Aorta (tissue), 5 donors: Measurements from ENCODE around the gene CLDN20. TPM values are rescaled to one million over a fixed set of nuclear protein-coding genes. Genes with fewer than 3 reads are reported as not detected.
"Not testable (repeated sequence)": the region's sequence is repeated elsewhere in the genome, so short reads cannot be mapped to it uniquely, and the experiment has no call there.

ENCODE experiments used
- ATAC-seq: fragments of 200-7000 bp; cut with Tn5 transposase; one replicate; pipeline ENCODE4 v1.9.1; 2022; ENCODE audit warnings: moderate library complexity; ENCODE audit not compliant: low FRiP score
- DNase-seq, 2 donors: peaks; one replicate each; pipeline ENCODE4 v3.0.0-alpha.2; 2020
- H3K27ac ChIP-seq, 2 donors: one replicate each; pipeline ENCODE4 v1.5.1; 2013; ENCODE audit warnings: low read length in 2 of 2, mild to moderate bottlenecking in 2 of 2, moderate library complexity in 2 of 2, control low read depth in 1 of 2, inconsistent platforms in 1 of 2, low read depth in 1 of 2
- H3K27me3 ChIP-seq, 2 donors: one replicate each; pipeline ENCODE4 v1.6.1; 2013; ENCODE audit warnings: control low read depth in 1 of 2, low read length in 1 of 2, mild to moderate bottlenecking in 1 of 2, moderate library complexity in 1 of 2; ENCODE audit not compliant: insufficient read depth in 2 of 2, control insufficient read depth in 1 of 2
- H3K36me3 ChIP-seq, 2 donors: one replicate each; pipeline ENCODE4 v1.6.1; 2013; ENCODE audit warnings: control low read depth in 1 of 2, low read length in 1 of 2, mild to moderate bottlenecking in 1 of 2; ENCODE audit not compliant: insufficient read depth in 2 of 2, control insufficient read depth in 1 of 2
- H3K4me1 ChIP-seq, 2 donors: one replicate each; pipeline ENCODE4 v1.6.1; 2013; ENCODE audit warnings: low read length in 2 of 2, control low read depth in 1 of 2, mild to moderate bottlenecking in 1 of 2, moderate library complexity in 1 of 2; ENCODE audit not compliant: insufficient read depth in 2 of 2, control insufficient read depth in 1 of 2
- H3K4me3 ChIP-seq, 2 donors: one replicate each; pipeline ENCODE4 v1.5.1; 2013; ENCODE audit warnings: low read length in 2 of 2, control low read depth in 1 of 2, mild to moderate bottlenecking in 1 of 2
- H3K9me3 ChIP-seq: one replicate; pipeline ENCODE4 v1.6.1; 2013; ENCODE audit warnings: mild to moderate bottlenecking, low read length; ENCODE audit not compliant: control insufficient read depth
- WGBS, 2 donors: extraction: QIAGEN DNeasy Blood & Tissue Kit; methylation state at CpG; one replicate each; pipeline ENCODE4 v1.1.7; 2013; 5-methylcytosine and 5-hydroxymethylcytosine counted together
- intact Hi-C, 2 donors: fragments of 100-400 bp; cut with DNase I; formaldehyde crosslinking; loops; one replicate each; pipeline versions ENCODE4 v1.14.2 to v1.15.0; 2022
- polyA plus RNA-seq, 2 donors: library from polyadenylated mRNA; stranded (reverse); fragments of 200-250 nt; gene quantifications; one replicate each; pipeline ENCODE4 v1.2.3, GENCODE V29; 2013
- total RNA-seq, 2 donors: library from RNA; stranded (reverse); fragmentation: NEBNext Ultra II Directional; extraction: Animal tissue kit (Norgen Biotek cat#: 25700); gene quantifications; one replicate each; pipeline ENCODE4 v1.2.1, GENCODE V29; 2021
- donor health status: healthy with polysubstance abuse.
- donor health status: Bipolar disorder and iron deficiency.
- donor health status: DM: no; HTN: no; CAD: no.
- donor health status: DM: no; HTN: no; CAD: no.
- donor health status: DM: yes; HTN: yes; CAD: no.

The CLDN20 gene
- total and polyA plus RNA-seq, 4 donors = not detected

- Histone ChIP-seq H3K27me3 (no peaks in the 10 kb centered on the region), H3K9me3 (no peaks in the 10 kb centered on the region), H3K4me1 (peaks cover 6 to 9% of the 10 kb centered on the region in 2 donors), H3K27ac (no peak overlapping the region), H3K4me3 (no peak overlapping the region), H3K36me3 (no peaks in the 10 kb centered on the region)
- intact Hi-C loops = no loop called here
- DNase-seq (no peak), ATAC-seq (no peak)
- 86 to 88% methylated on average over 12 of the region's 12 CpGs for WGBS, 2 donors
Observed at GRCh38 chr6:155223646-155224451, 40.0 kb upstream of the CLDN20 start.

DNA sequence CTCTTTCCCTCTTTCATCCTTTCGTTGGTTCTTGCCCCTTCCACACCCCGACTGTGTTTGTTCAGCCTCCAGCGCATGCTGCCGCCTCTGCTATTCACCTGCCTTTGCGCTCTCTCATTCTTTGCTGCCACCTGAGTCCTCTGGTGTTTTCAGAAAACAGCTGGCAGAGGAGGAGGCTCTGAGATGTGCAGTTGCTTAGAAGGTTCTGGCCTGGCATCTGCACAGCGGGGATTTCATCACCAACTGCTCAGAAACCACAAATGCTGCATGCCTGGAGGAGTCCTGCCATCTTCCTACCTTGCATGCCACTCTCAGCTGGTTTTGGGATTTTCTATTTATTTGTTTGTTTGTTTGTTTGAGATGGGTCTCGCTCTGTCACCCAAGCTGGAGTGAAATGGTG is 39.2 kb upstream of the CLDN20 start:
- Histone ChIP-seq H3K27ac (no peak overlapping the region), H3K9me3 (no peaks in the 10 kb centered on the region), H3K27me3 (no peaks in the 10 kb centered on the region), H3K4me1 (peaks cover 4 to 8% of the 10 kb centered on the region in 2 donors), H3K36me3 (no peaks in the 10 kb centered on the region), H3K4me3 (no peak overlapping the region)
- 95 to 99% methylated on average over 7 of the region's 7 CpGs for WGBS, 2 donors
- ATAC-seq (no peak), DNase-seq (no peak)
- intact Hi-C loops = no loop called here

DNA sequence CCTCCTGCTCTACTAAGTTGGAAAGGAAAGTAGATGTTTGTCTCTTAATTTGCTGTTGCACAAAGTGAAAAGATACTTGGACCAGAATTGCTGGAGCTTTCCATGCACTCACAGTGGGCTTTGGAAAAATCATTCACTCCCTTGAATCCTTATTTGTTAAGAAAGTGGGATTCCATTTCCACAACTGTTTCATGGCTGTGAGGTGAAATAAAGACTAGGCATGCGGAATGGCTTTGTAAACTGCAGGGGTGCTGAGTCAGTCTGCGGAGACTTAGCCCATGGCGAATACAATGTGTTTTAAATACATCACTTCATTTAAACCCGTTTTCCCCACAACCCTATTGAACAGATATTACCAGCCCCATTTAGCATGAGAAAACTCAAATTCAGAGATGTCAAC is 36.8 kb upstream of the CLDN20 start:
- intact Hi-C loops = no loop called here
- Histone ChIP-seq H3K27me3 (no peaks in the 10 kb centered on the region), H3K36me3 (no peaks in the 10 kb centered on the region), H3K27ac (no peak overlapping the region), H3K4me3 (no peak overlapping the region), H3K9me3 (no peaks in the 10 kb centered on the region), H3K4me1 (peaks cover 0 to 5% of the 10 kb centered on the region in 2 donors)
- ATAC-seq = no peak
- 97 to 98% methylated on average over 4 of the region's 4 CpGs for WGBS, 2 donors
- no peak for DNase-seq

GRCh38 chr6:155228546-155229166 is 35.2 kb upstream of the CLDN20 start:
- Histone ChIP-seq H3K27ac (peak overlapping the region; percentile 4 to 58), H3K36me3 (no peaks in the 10 kb centered on the region), H3K4me1 (peaks cover 0 to 5% of the 10 kb centered on the region in 2 donors), H3K27me3 (no peaks in the 10 kb centered on the region), H3K9me3 (no peaks in the 10 kb centered on the region), H3K4me3 (no peak overlapping the region)
- intact Hi-C loops = no loop called here
- WGBS, 2 donors = 19 to 23% methylated on average over 13 of the region's 13 CpGs
- DNase-seq (peak in 1 of 2 donors; percentile 54), ATAC-seq (peak; percentile 22)

DNA sequence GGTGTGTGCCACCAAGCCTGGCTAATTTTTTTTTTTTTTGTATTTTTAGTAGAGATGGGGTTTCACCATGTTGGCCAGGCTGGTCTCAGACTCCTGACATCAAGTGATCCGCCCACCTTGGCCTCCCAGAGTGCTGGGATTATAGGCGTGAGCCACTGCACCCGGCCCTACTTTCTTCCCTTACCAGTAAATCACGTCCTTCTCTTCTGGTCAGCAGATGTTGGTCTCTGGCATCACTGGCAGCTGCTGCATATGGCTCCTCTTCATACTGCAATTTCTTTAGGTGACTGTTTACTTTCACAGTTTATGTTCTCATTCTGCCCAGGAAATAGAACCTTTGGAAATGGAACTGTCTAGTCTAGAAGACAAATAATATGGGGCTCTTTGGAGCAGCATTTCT is 32.8 kb upstream of the CLDN20 start:
- 97 to 100% methylated on average over 4 of the region's 4 CpGs for WGBS, 2 donors

GRCh38 chr6:155232848-155233247 is 31.0 kb upstream of the CLDN20 start:
- intact Hi-C loops = no loop called here
- no peak overlapping the region for H3K27ac ChIP-seq
- H3K9me3 ChIP-seq = no peaks in the 10 kb centered on the region
- H3K36me3 ChIP-seq = no peaks in the 10 kb centered on the region
- DNase-seq = no peak
- no peak for ATAC-seq
- peaks cover 0 to 2% of the 10 kb centered on the region in 2 donors for H3K4me1 ChIP-seq
- H3K4me3 ChIP-seq = no peak overlapping the region
- whole genome bisulfite sequencing, 2 donors = 79 to 88% methylated on average over 6 of the region's 6 CpGs
- no peaks in the 10 kb centered on the region for H3K27me3 ChIP-seq

More for the DNA sequence above, 32.8 kb upstream of the CLDN20 start:
- H3K36me3 ChIP-seq, ATAC-seq, H3K27ac ChIP-seq, H3K9me3 ChIP-seq, H3K4me1 ChIP-seq, intact Hi-C loops, H3K27me3 ChIP-seq, DNase-seq, H3K4me3 ChIP-seq: not testable (repeated sequence)

GRCh38 chr6:155234167-155234566 is 29.6 kb upstream of the CLDN20 start:
- no peak for DNase-seq
- Histone ChIP-seq H3K4me1 (no peaks in the 10 kb centered on the region), H3K27me3 (no peaks in the 10 kb centered on the region), H3K9me3 (no peaks in the 10 kb centered on the region), H3K36me3 (no peaks in the 10 kb centered on the region), H3K4me3 (no peak overlapping the region), H3K27ac (no peak overlapping the region)
- intact Hi-C loops = no loop called here
- WGBS, 2 donors = 90 to 93% methylated on average over 4 of the region's 4 CpGs
- no peak for ATAC-seq

DNA sequence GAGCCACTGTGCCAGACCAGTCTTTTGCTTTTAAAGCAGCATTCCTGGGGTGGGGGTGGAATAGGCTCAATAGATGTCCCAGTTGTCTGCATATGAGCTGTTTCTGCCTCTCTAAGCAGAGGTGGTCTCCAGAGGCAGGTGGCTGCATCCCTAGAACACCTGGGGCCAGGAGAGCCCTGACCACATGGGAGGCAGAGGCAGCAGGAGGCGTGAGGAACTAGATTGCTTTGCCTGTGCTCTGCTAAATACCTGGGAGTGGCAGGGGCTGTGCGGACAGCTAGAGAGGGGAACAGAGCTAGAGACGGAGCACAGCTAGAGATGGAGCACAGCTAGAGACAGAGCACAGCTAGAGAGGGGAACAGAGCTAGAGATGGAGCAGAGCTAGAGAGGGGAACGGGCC is 29.1 kb upstream of the CLDN20 start:
- H3K27me3 ChIP-seq = no peaks in the 10 kb centered on the region
- H3K4me1 ChIP-seq = no peaks in the 10 kb centered on the region
- 95 to 98% methylated on average over 4 of the region's 4 CpGs for WGBS, 2 donors
- no peak overlapping the region for H3K4me3 ChIP-seq
- H3K9me3 ChIP-seq = no peaks in the 10 kb centered on the region
- intact Hi-C loops = no loop called here
- H3K36me3 ChIP-seq = no peaks in the 10 kb centered on the region
- ATAC-seq = no peak
- H3K27ac ChIP-seq = no peak overlapping the region
- no peak for DNase-seq

GRCh38 chr6:155235087-155235486 is 28.7 kb upstream of the CLDN20 start:
- no peak overlapping the region for H3K27ac ChIP-seq
- H3K4me1 ChIP-seq = no peaks in the 10 kb centered on the region
- no peaks in the 10 kb centered on the region for H3K9me3 ChIP-seq
- no peaks in the 10 kb centered on the region for H3K27me3 ChIP-seq
- ATAC-seq (no peak), DNase-seq (no peak)
- intact Hi-C loops = no loop called here
- no peak overlapping the region for H3K4me3 ChIP-seq
- no peaks in the 10 kb centered on the region for H3K36me3 ChIP-seq
- 82 to 86% methylated on average over 5 of the region's 5 CpGs for WGBS, 2 donors
